NB4 (cell line): ENCODE measurements around the gene BLCAP.

Experiments
- POLR2A ChIP-seq: IDR thresholded peaks from 2 replicates; pipeline ENCODE4 v1.6.1; 2011; ENCODE audit warnings: mild to moderate bottlenecking; ENCODE audit not compliant: insufficient read length; ENCODE audit errors: extremely low read depth
- TF ChIP-seq, protein P1 (sequence below): IDR thresholded peaks from one replicate; pipeline ENCODE4 v1.5.1; 2012; ENCODE audit warnings: low read depth, low read length

DNA sequence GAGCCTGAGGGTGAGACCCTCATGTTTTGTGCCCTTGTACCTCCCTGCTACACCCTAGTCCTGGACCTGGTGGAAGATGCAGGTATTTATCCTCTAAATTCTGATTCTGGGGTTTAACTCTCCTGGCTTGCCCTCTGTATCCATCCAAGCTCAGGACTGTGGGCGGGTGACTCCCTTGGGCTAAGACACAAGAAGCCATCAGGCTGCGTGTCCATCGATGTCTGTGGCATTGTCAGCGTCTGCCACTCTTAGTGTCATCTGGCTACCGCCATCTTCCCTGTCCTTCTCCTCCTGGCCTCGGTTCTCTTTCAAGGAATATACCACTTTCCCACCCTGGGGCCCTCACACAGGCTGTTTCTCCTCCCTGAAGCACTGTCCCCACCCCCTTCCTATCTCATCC, 28.9 kb upstream of the BLCAP start:
- TF ChIP-seq, protein P1, sequence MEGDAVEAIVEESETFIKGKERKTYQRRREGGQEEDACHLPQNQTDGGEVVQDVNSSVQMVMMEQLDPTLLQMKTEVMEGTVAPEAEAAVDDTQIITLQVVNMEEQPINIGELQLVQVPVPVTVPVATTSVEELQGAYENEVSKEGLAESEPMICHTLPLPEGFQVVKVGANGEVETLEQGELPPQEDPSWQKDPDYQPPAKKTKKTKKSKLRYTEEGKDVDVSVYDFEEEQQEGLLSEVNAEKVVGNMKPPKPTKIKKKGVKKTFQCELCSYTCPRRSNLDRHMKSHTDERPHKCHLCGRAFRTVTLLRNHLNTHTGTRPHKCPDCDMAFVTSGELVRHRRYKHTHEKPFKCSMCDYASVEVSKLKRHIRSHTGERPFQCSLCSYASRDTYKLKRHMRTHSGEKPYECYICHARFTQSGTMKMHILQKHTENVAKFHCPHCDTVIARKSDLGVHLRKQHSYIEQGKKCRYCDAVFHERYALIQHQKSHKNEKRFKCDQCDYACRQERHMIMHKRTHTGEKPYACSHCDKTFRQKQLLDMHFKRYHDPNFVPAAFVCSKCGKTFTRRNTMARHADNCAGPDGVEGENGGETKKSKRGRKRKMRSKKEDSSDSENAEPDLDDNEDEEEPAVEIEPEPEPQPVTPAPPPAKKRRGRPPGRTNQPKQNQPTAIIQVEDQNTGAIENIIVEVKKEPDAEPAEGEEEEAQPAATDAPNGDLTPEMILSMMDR = no peak
- TF ChIP-seq POLR2A = no peak
